ENCODE measurements around the gene PROSER3. TPM values are rescaled to one million over a fixed set of nuclear protein-coding genes. Genes with fewer than 3 reads are reported as not detected.

The PROSER3 gene
- total RNA-seq, 6 experiments from 2014 or later = 3.9 to 5.5 (median 4.7) TPM

DNA sequence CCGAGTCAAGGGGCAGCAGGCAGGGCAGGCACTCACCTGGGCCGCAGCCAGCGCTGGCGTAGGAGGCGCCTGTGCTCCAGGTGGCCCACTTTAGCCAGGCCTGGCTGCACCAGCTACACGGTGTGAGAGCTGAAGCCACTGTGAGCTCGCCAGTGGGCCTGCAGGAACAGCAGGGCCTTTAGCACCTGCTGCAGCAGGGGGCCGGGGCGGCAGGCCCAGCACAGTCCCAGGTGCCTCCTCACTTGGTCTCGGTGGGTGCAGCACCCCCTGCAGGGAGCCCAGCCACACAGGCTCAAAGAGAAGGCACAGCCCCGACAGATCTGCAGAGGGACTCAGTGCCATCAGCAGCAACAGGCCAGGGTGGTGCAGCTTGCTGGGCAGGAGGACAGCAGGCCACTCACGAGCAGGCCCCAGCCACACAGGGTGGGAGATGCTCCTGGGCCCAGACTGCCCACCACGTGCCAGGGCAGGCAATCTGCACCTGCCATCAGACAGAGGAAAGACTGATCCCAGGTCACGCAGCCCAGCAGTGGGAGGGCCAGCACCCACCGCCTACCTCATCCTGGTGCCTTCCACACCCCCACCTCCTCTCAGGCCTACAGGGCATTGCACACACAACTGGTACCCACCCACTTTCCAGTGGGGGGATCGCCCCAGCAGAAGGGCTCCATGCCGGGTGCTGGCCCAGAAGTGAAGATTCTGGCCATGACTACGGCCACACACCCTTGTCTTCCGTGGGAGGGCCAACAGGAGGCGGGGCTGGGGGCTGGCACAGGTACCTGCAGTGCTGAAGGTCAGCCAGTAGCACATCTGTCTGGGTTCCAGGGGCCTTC, 33.2 kb downstream of the PROSER3 start:
- WGBS (ENCODE audit: insufficient coverage, low coverage, low lambda C conversion rate, missing lambda C conversion rate) = no CpG with 5 or more reads among the region's 20 CpGs
- DNase-seq (peak in 1 of 3 donors; percentile 48), ATAC-seq (peak in 3 of 4 donors; percentile 19 to 37 (median 20))
- Histone ChIP-seq H3K4me1 (peaks cover 0 to 4% (median 0%) of the 10 kb centered on the region in 4 donors), H3K9me3 (no peaks in the 10 kb centered on the region), H3K27ac (no peak overlapping the region), H3K36me3 (no peaks in the 10 kb centered on the region), H3K27me3 (no peaks in the 10 kb centered on the region), H3K4me3 (no peak overlapping the region)
- TF ChIP-seq CTCF (IDR thresholded peaks at IDR 0.05) (no peak), POLR2A (IDR thresholded peaks at IDR 0.05) (no peak)
- intact Hi-C loops (cut with DNase I) = no loop called here

GRCh38 chr19:35791814-35792279, 33.9 kb downstream of the PROSER3 start:
- Histone ChIP-seq H3K27ac (no peak overlapping the region), H3K27me3 (no peaks in the 10 kb centered on the region), H3K36me3 (no peaks in the 10 kb centered on the region), H3K9me3 (no peaks in the 10 kb centered on the region), H3K4me3 (no peak overlapping the region), H3K4me1 (peaks cover 0 to 4% (median 0%) of the 10 kb centered on the region in 4 donors)
- intact Hi-C loops (cut with DNase I) = no loop called here
- ATAC-seq = no peak
- WGBS (ENCODE audit: insufficient coverage, low coverage, low lambda C conversion rate, missing lambda C conversion rate) = 89% methylated on average over 5 of the region's 9 CpGs
- TF ChIP-seq POLR2A (IDR thresholded peaks at IDR 0.05) (no peak), CTCF (IDR thresholded peaks at IDR 0.05) (no peak)
- DNase-seq = no peak

- peaks cover 0 to 4% (median 0%) of the 10 kb centered on the region in 4 donors for H3K4me1 ChIP-seq
- no peak overlapping the region for H3K27ac ChIP-seq
- 87% methylated on average over 5 of the region's 15 CpGs for WGBS (ENCODE audit: insufficient coverage, low coverage, low lambda C conversion rate, missing lambda C conversion rate)
- no peaks in the 10 kb centered on the region for H3K36me3 ChIP-seq
- H3K27me3 ChIP-seq = no peaks in the 10 kb centered on the region
- DNase-seq (peak in 1 of 3 donors; percentile 44), ATAC-seq (no peak)
- TF ChIP-seq CTCF (IDR thresholded peaks at IDR 0.05) (no peak), POLR2A (IDR thresholded peaks at IDR 0.05) (no peak)
- intact Hi-C loops (cut with DNase I) = no loop called here
- no peaks in the 10 kb centered on the region for H3K9me3 ChIP-seq
- no peak overlapping the region for H3K4me3 ChIP-seq
Measured at GRCh38 chr19:35792312-35792711, 34.3 kb downstream of the PROSER3 start.

- DNase-seq = no peak
- TF ChIP-seq CTCF (IDR thresholded peaks at IDR 0.05) = no peak
- no peak for TF ChIP-seq POLR2A (IDR thresholded peaks at IDR 0.05)
- Histone ChIP-seq H3K4me1 (peaks cover 0 to 4% (median 0%) of the 10 kb centered on the region in 4 donors), H3K4me3 (no peak overlapping the region), H3K27me3 (no peaks in the 10 kb centered on the region), H3K27ac (no peak overlapping the region), H3K9me3 (no peaks in the 10 kb centered on the region), H3K36me3 (no peaks in the 10 kb centered on the region)
- no peak for ATAC-seq
- intact Hi-C loops (cut with DNase I) = no loop called here
- 14% methylated on average over 1 of the region's 8 CpGs for WGBS (ENCODE audit: insufficient coverage, low coverage, low lambda C conversion rate, missing lambda C conversion rate)
Measured at GRCh38 chr19:35792888-35793287, 34.9 kb downstream of the PROSER3 start.
